NCI-H1092 treated with DMSO at 0.1 percent for 48 hours (cell line): ENCODE data around the gene COA4.
"Not testable (repeated sequence)": the region's sequence is repeated elsewhere in the genome, so short reads cannot be mapped to it uniquely, and the experiment has no call there.

Experiments
- DNase-seq: peaks from one replicate; lab custom pipeline; 2025; lab: John Stamatoyannopoulos, UW

COA4 gene

DNA sequence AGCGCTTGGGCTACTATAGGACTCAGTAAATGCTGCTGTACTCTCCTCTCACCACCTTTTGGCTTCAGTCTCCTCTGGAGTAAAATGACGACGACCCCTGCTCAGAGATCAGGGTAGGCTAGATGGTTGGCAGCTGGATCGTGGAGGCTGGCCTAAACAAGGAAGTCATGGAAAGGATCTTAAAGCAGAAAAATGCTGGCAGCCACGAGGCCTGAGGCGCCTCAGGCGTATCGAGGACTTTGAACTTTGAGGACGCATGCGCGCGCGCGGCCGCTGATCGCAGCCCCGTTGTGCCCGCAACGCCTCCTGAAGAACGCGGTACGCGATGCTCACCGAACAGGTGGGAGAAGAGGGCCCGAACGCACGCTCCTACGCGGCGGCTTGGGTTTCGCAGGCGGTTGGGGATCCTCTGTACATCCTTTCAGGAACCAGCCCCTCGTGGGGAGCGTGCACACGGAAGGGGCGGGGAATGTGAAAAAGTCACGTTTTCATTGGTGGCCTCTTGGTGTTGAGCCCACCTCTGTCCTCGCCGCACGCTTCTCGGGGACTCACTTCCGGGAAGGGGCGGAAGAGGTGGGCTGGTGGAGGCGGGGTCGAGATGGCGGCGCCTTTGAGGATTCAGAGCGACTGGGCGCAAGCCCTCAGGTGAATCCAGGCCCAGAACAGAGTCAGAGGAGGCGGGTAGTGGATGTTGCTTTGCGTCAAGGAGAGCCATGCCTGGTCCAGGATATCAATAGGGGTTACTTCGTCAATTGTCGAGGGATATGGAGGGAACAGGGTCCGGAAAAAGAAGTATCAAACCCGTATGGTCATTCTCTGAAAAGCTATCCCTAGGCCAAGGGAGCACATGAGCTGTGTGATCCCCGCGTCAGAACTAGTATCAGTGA lies at the start of gene COA4, which contains the start of gene PAAF1:
Gene COA4 (minus strand): TSS at position 423 of the 887 bp plus-strand sequence. CDS start 3,468 bp downstream, outside the sequence.
Gene PAAF1 (plus strand): TSS at position 576 of the 887 bp plus-strand sequence. CDS start 23 bp downstream, at position 599.
- peak; percentile 99 for DNase-seq

GRCh38 chr11:73921180-73921579 lies 44.5 kb upstream of the COA4 start:
- no peak for DNase-seq

GRCh38 chr11:73916435-73916834 lies 39.8 kb upstream of the COA4 start:
- no peak for DNase-seq

DNA sequence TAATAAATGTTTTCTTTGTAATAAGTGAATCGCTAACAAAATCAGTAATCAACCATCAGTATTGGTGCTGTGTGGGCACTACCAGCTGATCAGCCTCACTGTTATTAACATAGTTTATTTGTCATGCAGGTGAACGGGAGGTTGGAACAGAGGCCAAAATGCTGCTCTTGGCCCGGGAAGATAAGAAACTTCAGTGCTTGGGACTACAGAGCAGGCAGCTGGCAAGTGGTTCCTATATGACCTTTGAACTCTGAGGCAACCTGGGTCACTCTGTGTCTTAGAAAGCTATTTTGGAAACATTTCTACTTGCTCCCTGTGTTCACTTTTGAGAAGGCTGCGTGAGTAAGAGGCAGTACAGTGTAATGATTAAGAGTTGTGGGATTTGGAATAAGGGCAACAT lies 37.6 kb upstream of the COA4 start:
- DNase-seq = no peak

DNA sequence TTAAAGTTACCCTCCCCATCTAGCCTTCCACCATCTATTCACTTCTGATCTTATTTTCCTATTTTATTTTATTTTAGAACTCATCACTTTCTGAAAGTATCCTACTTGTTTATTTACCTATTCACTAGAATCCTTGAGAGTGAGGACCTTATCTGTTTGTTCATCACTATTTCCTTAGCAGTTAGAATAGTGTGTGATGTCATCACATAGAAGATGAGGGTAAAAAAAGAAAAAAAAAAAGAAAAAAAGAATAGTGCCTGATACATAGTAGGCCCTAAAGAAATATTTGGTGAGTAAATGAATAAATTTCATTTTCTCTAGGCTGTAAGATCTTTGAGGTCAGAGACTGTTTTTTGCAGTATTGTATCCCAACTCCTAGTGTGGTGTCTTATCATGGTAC lies 36.8 kb upstream of the COA4 start:
- no peak for DNase-seq

DNA sequence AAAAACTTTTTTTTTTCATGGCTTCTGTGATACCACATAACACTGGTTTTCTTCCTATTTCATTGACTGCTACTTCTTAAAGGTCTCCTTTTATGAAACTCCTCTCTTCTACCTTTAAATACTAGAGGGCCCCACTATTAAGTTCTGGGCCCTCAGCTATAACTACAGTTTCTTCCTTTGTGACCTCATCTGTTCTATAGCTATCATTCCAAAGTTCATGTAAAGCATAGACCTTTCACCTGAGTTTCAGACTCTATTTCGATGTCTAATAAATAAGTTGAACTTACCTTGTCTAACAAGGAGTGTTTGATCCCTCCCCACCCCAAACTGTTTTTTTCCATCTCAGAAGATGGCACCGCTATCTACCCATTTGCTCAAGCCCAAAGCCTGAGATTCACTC lies 35.4 kb upstream of the COA4 start:
- DNase-seq = no peak

DNA sequence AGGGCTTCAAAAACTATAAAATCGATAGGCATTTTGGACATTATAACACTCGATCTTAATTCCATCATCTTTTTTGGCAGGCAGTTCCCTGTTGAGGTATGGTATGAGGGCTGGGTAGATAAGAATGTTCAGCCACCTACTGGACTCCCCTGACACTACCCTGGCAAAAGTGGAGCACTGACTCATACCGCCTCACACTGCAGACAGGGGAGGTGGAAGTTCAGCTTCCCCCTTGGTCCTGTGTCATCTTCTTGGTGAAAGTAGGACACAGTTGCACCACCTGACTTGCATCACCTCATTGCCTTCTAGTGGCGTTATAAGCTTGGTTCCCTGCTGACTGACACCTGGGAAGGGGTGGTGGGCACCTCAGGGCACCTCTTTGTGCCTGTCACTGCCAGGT lies 30.5 kb upstream of the COA4 start:
- DNase-seq = no peak

DNA sequence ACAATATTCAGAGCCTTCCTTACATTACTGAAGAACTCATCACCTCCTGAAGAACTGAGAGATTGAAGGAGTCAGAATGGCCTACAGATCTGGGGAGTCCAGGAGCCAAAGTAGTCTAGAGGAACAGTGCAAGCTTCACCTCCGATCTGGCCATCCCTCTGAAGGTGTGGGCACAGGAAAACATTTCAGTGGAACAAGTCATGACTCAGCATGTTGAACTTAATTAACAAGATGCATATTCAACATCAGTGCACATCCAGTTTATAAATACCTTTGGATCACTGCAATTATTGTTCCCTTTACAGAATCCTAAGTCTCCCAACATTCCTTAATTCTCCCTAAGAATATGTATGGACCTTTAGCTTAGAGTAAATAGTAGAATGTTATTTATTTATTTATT lies 25.7 kb upstream of the COA4 start:
- no peak for DNase-seq

DNA sequence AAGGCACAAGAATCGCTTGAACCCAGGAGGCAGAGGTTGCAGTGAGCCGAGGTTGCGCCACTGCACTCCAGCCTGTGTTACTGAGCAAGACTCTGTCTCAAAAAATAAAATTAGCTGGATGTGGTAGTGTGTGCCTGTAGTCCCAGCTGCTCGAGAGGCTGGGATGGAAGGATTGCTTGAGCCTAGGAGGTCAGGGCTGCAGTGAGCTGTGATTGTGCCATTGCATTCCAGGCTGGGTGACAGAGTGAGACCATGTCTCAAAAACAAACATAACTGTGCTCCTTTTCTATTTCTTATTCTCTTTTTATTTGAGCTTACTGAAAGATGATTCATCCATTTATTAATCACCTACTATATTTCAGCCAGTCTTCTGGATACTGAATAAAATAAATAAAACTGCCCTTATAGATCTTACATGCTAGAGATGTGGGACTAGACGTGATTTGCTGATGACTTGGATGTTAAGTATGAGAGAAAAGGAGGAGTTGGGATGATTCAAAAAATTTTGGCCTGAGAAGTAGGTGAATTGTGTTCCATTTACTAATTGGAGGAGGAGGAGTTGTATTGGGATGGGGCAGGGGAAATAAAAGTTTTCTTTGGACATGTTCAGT lies 18.2 kb upstream of the COA4 start:
- no peak for DNase-seq

- no peak for DNase-seq
These were observed 16.4 kb upstream of the COA4 start for GRCh38 chr11:73893041-73893440.

GRCh38 chr11:73889536-73889935 lies 12.9 kb upstream of the COA4 start:
- no peak for DNase-seq

DNA sequence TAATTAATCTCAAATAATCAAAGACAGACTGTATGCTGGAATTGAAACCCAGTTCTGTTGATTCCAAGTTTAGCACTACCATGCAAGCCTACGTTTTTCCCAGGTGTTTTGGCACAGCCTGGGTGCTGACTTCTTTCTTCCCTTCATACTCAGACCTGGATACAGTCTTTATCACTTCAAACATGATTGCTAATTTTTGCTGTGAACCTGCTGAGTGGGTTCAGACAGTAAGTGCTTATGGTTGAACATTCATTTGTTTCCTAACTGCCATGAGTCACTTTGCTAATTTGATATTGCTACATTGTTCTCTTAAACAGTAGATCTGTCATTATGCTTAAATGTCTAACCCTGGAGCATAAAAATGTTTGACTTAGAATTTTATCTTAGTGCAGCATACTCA lies 12.4 kb upstream of the COA4 start:
- no peak for DNase-seq

- no peak for DNase-seq
These were observed 11.6 kb upstream of the COA4 start for GRCh38 chr11:73888244-73888643.

- no peak for DNase-seq
These were observed 7.2 kb upstream of the COA4 start for GRCh38 chr11:73883856-73884255.

DNA sequence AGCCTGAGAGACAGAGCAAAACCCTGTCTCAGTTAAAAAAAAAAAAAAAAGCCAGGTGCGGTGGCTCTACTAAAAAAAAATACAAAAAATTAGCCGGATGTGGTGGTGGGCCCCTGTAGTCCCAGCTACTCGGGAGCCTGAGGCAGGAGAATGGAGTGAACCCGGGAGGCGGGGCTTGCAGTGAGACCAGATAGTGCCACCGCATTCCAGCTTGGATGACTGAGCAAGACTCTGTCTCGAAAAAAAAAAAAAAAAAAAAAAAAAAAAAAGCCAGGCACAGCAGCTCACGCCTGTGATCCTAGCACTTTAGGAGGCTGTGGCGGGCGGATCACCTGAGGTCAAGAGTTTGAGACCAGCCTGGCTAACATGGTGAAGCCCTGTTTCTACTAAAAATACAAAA lies 3.8 kb upstream of the COA4 start:
- DNase-seq = not testable (repeated sequence)

DNA sequence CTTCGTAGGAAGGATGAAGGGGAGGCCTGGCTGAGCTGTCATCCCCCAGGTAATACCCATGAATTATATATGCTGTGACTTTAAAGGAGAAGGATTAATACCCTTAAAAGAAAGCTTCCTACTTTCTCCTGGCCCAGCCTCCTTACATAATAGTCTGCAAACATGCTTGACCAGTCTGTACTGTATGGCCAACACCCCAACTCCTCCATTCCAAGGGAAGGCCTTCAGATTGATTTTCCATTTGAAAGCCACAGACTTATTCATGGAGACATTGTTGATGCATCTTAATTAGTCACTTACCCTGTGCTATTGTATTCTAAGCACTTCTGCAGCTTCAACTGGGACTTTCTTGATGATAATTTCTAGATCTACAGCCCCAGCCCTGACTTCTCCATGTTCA lies 2.1 kb upstream of the COA4 start:
- DNase-seq = no peak

DNA sequence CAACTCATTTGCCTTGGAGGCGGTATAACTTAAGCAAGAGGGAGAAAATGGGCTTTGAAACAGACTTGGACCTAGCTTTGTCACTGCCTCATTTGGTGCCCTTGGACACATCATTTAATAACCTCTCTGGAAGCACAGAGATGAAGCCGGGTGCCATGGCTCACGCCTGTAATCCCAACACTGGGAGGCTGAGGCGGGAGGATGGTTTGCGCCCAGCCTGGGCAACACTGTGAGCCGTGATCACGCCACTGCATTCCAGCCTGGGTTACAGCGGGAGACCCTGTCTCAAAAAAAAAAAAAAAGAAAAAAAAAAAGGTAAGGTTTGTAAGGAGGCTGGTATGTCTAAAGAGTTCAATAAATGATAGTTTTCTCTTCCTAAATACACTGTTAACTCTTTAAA lies 806 bp downstream of the COA4 start:
- peak; percentile 30 for DNase-seq

DNA sequence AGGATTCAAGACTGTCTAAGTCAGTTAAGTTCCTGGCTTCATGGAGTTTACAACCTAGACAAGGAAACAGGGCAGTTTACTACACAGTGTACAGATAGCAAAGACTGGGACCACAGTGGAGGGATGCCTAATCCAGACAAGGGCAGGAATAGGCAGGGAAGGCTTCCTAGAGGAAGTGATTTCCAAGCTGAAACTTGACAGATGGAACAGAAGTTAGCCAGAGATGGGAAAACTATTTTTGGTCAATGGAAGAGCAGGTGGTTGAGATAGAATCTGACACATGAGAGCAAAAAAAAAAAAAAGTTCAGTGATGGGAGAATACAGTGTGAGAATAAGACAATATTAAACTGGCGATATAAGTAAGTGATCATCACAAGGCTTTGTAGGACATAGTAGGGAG lies 1.3 kb downstream of the COA4 start:
- DNase-seq = no peak

GRCh38 chr11:73872749-73873357 lies 3.8 kb downstream of the COA4 start:
- no peak for DNase-seq

DNA sequence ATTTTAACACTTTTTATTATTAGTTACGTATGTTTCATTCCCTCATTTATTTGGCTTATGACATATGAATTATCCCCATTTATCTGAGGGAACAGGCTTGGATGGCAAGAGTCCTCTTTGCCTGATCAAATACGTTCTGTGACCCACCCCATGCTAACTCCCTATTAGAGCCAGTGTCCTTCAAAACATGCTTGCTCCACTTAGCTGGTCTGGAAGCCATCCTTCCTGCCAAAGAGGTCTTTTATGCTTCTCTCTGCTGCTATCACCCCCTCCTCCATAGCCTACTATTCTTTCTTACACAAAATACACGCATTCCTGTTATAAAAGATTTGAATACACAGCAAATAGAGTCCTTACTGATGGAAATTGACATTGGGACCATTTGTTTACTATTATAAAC lies 6.4 kb downstream of the COA4 start:
- DNase-seq = no peak

- no peak for DNase-seq
These were observed 7.2 kb downstream of the COA4 start for GRCh38 chr11:73869332-73869949.

DNA sequence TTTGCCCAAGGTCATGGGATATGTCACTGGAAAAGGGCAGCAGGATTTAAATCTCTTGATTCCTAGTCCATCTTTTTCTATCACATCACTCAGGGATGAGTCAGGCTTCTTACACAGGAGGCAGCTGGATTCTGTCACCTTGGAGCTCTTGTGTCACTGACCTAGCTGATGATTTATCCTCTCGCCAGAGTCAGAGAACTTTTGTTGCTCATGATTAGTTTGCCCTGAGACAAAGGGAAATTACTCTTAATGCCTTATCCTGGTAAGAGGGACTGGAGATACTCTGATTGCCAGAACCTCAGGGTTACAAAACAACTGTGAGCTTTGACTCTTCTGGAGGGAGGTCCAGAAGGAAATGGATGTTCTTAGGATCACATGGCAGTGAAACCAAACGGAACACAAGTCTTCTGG lies 10.1 kb downstream of the COA4 start:
- DNase-seq = no peak
